HL-60 (cell line): Measurements from ENCODE around the gene NPHP1.

Source experiments
- GABPA ChIP-seq: IDR thresholded peaks from 2 replicates; pipeline ENCODE4 v1.6.1; 2012; ENCODE audit warnings: low read depth
- POLR2AphosphoS5 ChIP-seq: IDR thresholded peaks from 2 replicates; pipeline ENCODE4 v1.6.1; 2012; ENCODE audit warnings: low read depth
- TF ChIP-seq, protein P1 (sequence below): IDR thresholded peaks from one replicate; pipeline ENCODE4 v1.5.1; 2011; ENCODE audit warnings: low read length, control low read depth, inconsistent platforms; ENCODE audit not compliant: insufficient read depth

DNA sequence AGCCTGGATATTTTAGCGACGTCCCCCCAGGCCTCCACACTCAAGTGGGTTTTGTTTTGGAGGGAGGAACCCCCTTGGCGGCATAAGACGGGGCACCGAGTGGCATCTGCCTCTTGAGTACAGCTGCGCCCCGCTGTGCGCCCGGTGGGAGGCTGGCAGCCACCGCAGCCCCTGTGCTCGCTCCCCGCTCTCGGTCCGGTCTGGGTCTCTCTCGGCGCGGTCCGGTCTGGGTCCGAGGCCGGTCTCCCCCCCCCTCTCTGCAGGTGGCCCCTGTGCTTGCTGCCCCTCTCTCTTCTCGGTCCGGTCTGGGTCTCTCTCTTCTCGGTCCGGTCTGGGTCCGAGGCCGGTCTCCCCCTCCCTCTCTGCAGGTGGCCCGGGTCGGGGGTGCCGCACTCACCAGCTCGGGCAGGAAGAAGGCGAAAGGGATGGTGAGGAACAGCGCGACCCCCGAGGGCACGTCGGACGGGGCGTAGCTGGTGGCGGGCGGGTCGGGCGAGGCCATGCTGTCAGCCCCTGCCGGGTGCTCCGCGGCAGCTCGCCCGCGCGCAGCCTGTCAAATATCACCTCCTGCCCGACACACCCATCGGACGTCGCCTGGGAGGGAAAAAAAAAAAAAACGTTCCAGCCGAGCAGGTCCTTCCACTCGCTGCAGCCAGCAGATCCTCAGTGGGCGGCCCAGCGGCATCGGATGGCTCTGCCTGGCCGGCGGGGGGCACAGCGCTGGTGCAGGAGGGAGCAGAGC, 89.4 kb downstream of the NPHP1 start, which contains the start of gene MALL:
- TF ChIP-seq, protein P1, sequence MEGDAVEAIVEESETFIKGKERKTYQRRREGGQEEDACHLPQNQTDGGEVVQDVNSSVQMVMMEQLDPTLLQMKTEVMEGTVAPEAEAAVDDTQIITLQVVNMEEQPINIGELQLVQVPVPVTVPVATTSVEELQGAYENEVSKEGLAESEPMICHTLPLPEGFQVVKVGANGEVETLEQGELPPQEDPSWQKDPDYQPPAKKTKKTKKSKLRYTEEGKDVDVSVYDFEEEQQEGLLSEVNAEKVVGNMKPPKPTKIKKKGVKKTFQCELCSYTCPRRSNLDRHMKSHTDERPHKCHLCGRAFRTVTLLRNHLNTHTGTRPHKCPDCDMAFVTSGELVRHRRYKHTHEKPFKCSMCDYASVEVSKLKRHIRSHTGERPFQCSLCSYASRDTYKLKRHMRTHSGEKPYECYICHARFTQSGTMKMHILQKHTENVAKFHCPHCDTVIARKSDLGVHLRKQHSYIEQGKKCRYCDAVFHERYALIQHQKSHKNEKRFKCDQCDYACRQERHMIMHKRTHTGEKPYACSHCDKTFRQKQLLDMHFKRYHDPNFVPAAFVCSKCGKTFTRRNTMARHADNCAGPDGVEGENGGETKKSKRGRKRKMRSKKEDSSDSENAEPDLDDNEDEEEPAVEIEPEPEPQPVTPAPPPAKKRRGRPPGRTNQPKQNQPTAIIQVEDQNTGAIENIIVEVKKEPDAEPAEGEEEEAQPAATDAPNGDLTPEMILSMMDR: no peak
- TF ChIP-seq POLR2AphosphoS5: no peak
- TF ChIP-seq GABPA: no peak
